ENCODE results near the gene ANKS6. TPM values are rescaled to one million over a fixed set of nuclear protein-coding genes. Genes with fewer than 3 reads are reported as not detected.

The ANKS6 gene
- total RNA-seq, 2 experiments from 2014 or later: 11.8 to 12.2 TPM

- TF ChIP-seq CTCF (IDR thresholded peaks at IDR 0.05): no peak
- CTCF ChIA-PET: interaction anchor here (1.4 kb wide), 1 partner anchor 11 kb away, joined by 4 read pairs; no protein-coding TSS in a partner anchor
- POLR2A ChIA-PET: no interaction called here
- Mint-ChIP-seq H3K9me3 (no peaks in the 10 kb centered on the region), H3K36me3 (ENCODE audit: low read depth) (peaks cover 66% of the 10 kb centered on the region), H3K27ac (no peak overlapping the region), H3K4me1 (ENCODE audit: low read depth) (no peaks in the 10 kb centered on the region), H3K4me3 (no peak overlapping the region), H3K27me3 (no peaks in the 10 kb centered on the region)
- intact Hi-C loops (cut with DNase I, micrococcal nuclease): no loop called here
- H3K27ac ChIP-seq (ENCODE audit: low read depth in 1 of 2, low read length in 2 of 2): no peak overlapping the region
- DNase-seq (no peak), ATAC-seq (ENCODE audit: poor library complexity) (no peak)
- H3K27me3 ChIP-seq (ENCODE audit: control insufficient read depth in 1 of 2, insufficient read depth in 2 of 2, low read length in 2 of 2): no peaks in the 10 kb centered on the region
- no peaks in the 10 kb centered on the region for H3K4me1 ChIP-seq (ENCODE audit: insufficient read depth, low read length)
- H3K4me3 ChIP-seq (ENCODE audit: low read length): no peak overlapping the region
- peaks cover 7% of the 10 kb centered on the region for H3K36me3 ChIP-seq (ENCODE audit: insufficient read depth, low read length)
- H3K9me3 ChIP-seq (ENCODE audit: control insufficient read depth in 1 of 2, insufficient read depth in 1 of 2, low read length in 2 of 2): no peaks in the 10 kb centered on the region
These were observed 41.2 kb upstream of the ANKS6 start for GRCh38 chr9:98837516-98837915.

- peaks cover 14% of the 10 kb centered on the region for H3K36me3 ChIP-seq (ENCODE audit: insufficient read depth, low read length)
- Mint-ChIP-seq H3K27me3 (no peaks in the 10 kb centered on the region), H3K4me1 (ENCODE audit: low read depth) (no peaks in the 10 kb centered on the region), H3K27ac (no peak overlapping the region), H3K9me3 (no peaks in the 10 kb centered on the region), H3K36me3 (ENCODE audit: low read depth) (peaks cover 65% of the 10 kb centered on the region), H3K4me3 (no peak overlapping the region)
- TF ChIP-seq CTCF (IDR thresholded peaks at IDR 0.05): no peak
- ChIA-PET CTCF (no interaction called here), POLR2A (no interaction called here)
- no peaks in the 10 kb centered on the region for H3K27me3 ChIP-seq (ENCODE audit: control insufficient read depth in 1 of 2, insufficient read depth in 2 of 2, low read length in 2 of 2)
- H3K4me3 ChIP-seq (ENCODE audit: low read length): no peak overlapping the region
- H3K4me1 ChIP-seq (ENCODE audit: insufficient read depth, low read length): no peaks in the 10 kb centered on the region
- no peak overlapping the region for H3K27ac ChIP-seq (ENCODE audit: low read depth in 1 of 2, low read length in 2 of 2)
- intact Hi-C loops (cut with DNase I, micrococcal nuclease): no loop called here
- no peaks in the 10 kb centered on the region for H3K9me3 ChIP-seq (ENCODE audit: control insufficient read depth in 1 of 2, insufficient read depth in 1 of 2, low read length in 2 of 2)
- ATAC-seq (ENCODE audit: poor library complexity) (no peak), DNase-seq (no peak)
These were observed 39.9 kb upstream of the ANKS6 start for GRCh38 chr9:98836206-98836605.

- Mint-ChIP-seq H3K27me3 (no peaks in the 10 kb centered on the region), H3K4me3 (no peak overlapping the region), H3K4me1 (ENCODE audit: low read depth) (no peaks in the 10 kb centered on the region), H3K9me3 (no peaks in the 10 kb centered on the region), H3K27ac (no peak overlapping the region), H3K36me3 (ENCODE audit: low read depth) (peaks cover 61% of the 10 kb centered on the region)
- ChIA-PET CTCF (no interaction called here), POLR2A (no interaction called here)
- intact Hi-C loops (cut with DNase I, micrococcal nuclease): no loop called here
- Histone ChIP-seq H3K4me3 (ENCODE audit: low read length) (no peak overlapping the region), H3K27me3 (ENCODE audit: control insufficient read depth in 1 of 2, insufficient read depth in 2 of 2, low read length in 2 of 2) (no peaks in the 10 kb centered on the region), H3K36me3 (ENCODE audit: insufficient read depth, low read length) (peaks cover 14% of the 10 kb centered on the region), H3K4me1 (ENCODE audit: insufficient read depth, low read length) (no peaks in the 10 kb centered on the region), H3K9me3 (ENCODE audit: control insufficient read depth in 1 of 2, insufficient read depth in 1 of 2, low read length in 2 of 2) (no peaks in the 10 kb centered on the region), H3K27ac (ENCODE audit: low read depth in 1 of 2, low read length in 2 of 2) (no peak overlapping the region)
- no peak for ATAC-seq (ENCODE audit: poor library complexity)
- no peak for TF ChIP-seq CTCF (IDR thresholded peaks at IDR 0.05)
- no peak for DNase-seq
These were observed 38.0 kb upstream of the ANKS6 start for GRCh38 chr9:98834386-98834785.

Data from CD4-positive, alpha-beta T cell (primary cell).